SJSA1 (cell line): ENCODE data around the gene MOB3B. TPM values are rescaled to one million over a fixed set of nuclear protein-coding genes. Genes with fewer than 3 reads are reported as not detected.
"Not testable (repeated sequence)": the region's sequence is repeated elsewhere in the genome, so short reads cannot be mapped to it uniquely, and the experiment has no call there.

Experiments used
- DNase-seq, 2 experiments: peaks; one replicate each; pipeline ENCODE4 v3.0.0-alpha.2; 2015 to 2020; ENCODE audit warnings: low spot score in 2 of 2, low read depth in 1 of 2
- H3K27ac ChIP-seq: fragments of 250-450 bp; sonication (Bioruptor Pico); 2 replicates; pipeline ENCODE4 v1.5.1; 2020; ENCODE audit warnings: mild to moderate bottlenecking, moderate library complexity
- H3K27me3 ChIP-seq: fragments of 250-450 bp; sonication (Bioruptor Pico); replicated peaks from 2 replicates; pipeline ENCODE4 v1.5.1; 2020; ENCODE audit warnings: mild to moderate bottlenecking, moderate library complexity
- H3K36me3 ChIP-seq: fragments of 250-450 bp; sonication (Bioruptor Pico); 2 replicates; pipeline ENCODE4 v1.5.1; 2020; ENCODE audit warnings: mild to moderate bottlenecking
- H3K4me1 ChIP-seq: fragments of 250-450 bp; sonication (Bioruptor Pico); replicated peaks from 2 replicates; pipeline ENCODE4 v1.6.1; 2021; ENCODE audit warnings: mild to moderate bottlenecking
- H3K4me3 ChIP-seq: fragments of 250-450 bp; sonication (Bioruptor Pico); 2 replicates; pipeline ENCODE4 v1.5.1; 2020; ENCODE audit warnings: mild to moderate bottlenecking
- H3K9me3 ChIP-seq: fragments of 250-450 bp; sonication (Bioruptor Pico); replicated peaks from 2 replicates; pipeline ENCODE4 v1.5.1; 2020; ENCODE audit warnings: mild to moderate bottlenecking
- total RNA-seq: library from RNA; depleted of rRNA; stranded (reverse); fragments of >200 nt; shearing (Covaris generic); gene quantifications from 2 replicates; pipeline ENCODE4 v1.2.3, GENCODE V29; 2014

MOB3B gene
- total RNA-seq, 1 experiment from 2014 or later, result not detected

- no peak overlapping the region for H3K4me3 ChIP-seq
- no peak overlapping the region for H3K27ac ChIP-seq
- H3K36me3 ChIP-seq, result no peaks in the 10 kb centered on the region
- H3K27me3 ChIP-seq, result no peaks in the 10 kb centered on the region
- no peak for DNase-seq
- H3K9me3 ChIP-seq, result no peaks in the 10 kb centered on the region
- H3K4me1 ChIP-seq, result no peaks in the 10 kb centered on the region
These were observed 97.3 kb downstream of the MOB3B start for GRCh38 chr9:27432308-27432707.

GRCh38 chr9:27431543-27432147, 98.0 kb downstream of the MOB3B start:
- Histone ChIP-seq H3K36me3 (no peaks in the 10 kb centered on the region), H3K4me1 (no peaks in the 10 kb centered on the region), H3K27ac (no peak overlapping the region), H3K27me3 (no peaks in the 10 kb centered on the region), H3K9me3 (no peaks in the 10 kb centered on the region), H3K4me3 (no peak overlapping the region)
- no peak for DNase-seq

GRCh38 chr9:27430750-27431535, 98.7 kb downstream of the MOB3B start:
- DNase-seq, result no peak
- Histone ChIP-seq H3K4me3 (no peak overlapping the region), H3K27ac (no peak overlapping the region), H3K4me1 (no peaks in the 10 kb centered on the region), H3K27me3 (no peaks in the 10 kb centered on the region), H3K9me3 (no peaks in the 10 kb centered on the region), H3K36me3 (no peaks in the 10 kb centered on the region)

- H3K36me3 ChIP-seq, result no peaks in the 10 kb centered on the region
- H3K4me3 ChIP-seq, result no peak overlapping the region
- H3K9me3 ChIP-seq, result no peaks in the 10 kb centered on the region
- H3K27ac ChIP-seq, result no peak overlapping the region
- DNase-seq, result no peak
- no peaks in the 10 kb centered on the region for H3K27me3 ChIP-seq
- H3K4me1 ChIP-seq, result no peaks in the 10 kb centered on the region
These were observed 99.7 kb downstream of the MOB3B start for GRCh38 chr9:27429917-27430316.

GRCh38 chr9:27429436-27429835, 100.2 kb downstream of the MOB3B start:
- H3K27me3 ChIP-seq, result no peaks in the 10 kb centered on the region

DNA sequence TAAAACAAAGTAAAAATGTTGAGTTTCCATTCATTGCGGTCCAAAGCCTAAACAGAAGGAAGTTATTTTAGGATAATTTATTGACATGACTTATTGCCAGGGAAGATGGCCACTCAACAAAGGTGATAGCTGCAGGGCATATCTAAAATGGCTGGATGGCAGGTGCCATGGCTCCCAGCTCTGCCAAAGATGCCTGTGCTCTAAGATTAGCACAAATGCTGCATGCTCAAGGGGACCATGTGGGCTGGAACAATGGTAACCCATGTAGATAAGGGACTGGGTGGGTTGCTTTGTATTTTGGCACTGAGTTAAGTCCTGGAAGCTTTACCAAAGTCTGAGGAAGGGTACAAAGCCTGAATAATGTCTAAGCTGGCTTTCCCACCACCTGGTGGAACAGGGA, 101.1 kb downstream of the MOB3B start:
- H3K27ac ChIP-seq, result no peak overlapping the region
- DNase-seq, result no peak
- no peaks in the 10 kb centered on the region for H3K4me1 ChIP-seq
- H3K9me3 ChIP-seq, result no peaks in the 10 kb centered on the region
- no peak overlapping the region for H3K4me3 ChIP-seq
- H3K27me3 ChIP-seq, result no peaks in the 10 kb centered on the region
- H3K36me3 ChIP-seq, result no peaks in the 10 kb centered on the region

More at GRCh38 chr9:27429436-27429835, 100.2 kb downstream of the MOB3B start:
- Histone ChIP-seq H3K4me3 (no peak overlapping the region), H3K27ac (no peak overlapping the region), H3K36me3 (no peaks in the 10 kb centered on the region), H3K9me3 (no peaks in the 10 kb centered on the region), H3K4me1 (no peaks in the 10 kb centered on the region)
- DNase-seq, result no peak

GRCh38 chr9:27427272-27427643, 102.4 kb downstream of the MOB3B start:
- no peaks in the 10 kb centered on the region for H3K27me3 ChIP-seq
- H3K4me3 ChIP-seq, result no peak overlapping the region
- no peaks in the 10 kb centered on the region for H3K4me1 ChIP-seq
- H3K27ac ChIP-seq, result no peak overlapping the region
- H3K9me3 ChIP-seq, result no peaks in the 10 kb centered on the region
- no peaks in the 10 kb centered on the region for H3K36me3 ChIP-seq
- peak in 1 of 2 experiments; percentile 16 for DNase-seq

DNA sequence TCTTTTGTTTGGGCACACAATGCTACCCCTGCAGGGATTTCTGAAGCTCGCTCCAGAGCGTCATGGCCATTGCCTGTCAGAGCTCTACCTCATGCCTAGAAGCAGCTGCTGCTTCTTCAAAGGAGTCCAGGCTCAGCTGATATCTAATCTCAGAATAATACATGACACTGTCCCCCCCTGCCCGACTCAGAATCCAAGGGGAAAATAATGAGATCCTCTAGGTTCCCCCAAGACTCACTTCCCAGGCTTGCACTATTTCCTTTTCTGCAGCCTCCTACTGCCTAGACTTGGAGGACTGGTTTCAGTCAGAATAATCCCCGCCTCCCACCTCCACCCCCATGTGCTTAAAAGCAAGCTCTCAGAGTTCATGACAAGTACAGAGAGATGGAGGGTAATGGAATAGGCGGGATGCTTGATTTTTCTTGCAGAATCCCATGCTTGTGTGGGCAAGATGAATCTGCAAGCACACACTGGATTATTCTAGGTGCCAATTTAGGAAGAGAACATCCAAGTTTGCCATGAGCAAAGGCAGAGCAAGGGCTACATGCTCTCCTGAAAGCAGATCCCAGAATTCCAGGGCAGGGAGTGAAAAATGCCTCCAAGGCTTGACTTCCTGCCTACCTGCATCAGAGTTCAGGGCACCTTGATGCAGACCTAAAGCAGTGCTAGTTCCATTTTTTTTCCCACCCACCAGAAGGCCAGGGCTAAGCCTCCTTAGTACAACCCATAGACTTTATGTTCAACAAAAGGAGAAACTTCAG, 102.9 kb downstream of the MOB3B start:
- Histone ChIP-seq H3K4me3 (no peak overlapping the region), H3K27ac (no peak overlapping the region), H3K36me3 (no peaks in the 10 kb centered on the region), H3K27me3 (no peaks in the 10 kb centered on the region), H3K4me1 (no peaks in the 10 kb centered on the region), H3K9me3 (no peaks in the 10 kb centered on the region)
- no peak for DNase-seq

- DNase-seq, result no peak
- Histone ChIP-seq H3K4me1 (no peaks in the 10 kb centered on the region), H3K27me3 (no peaks in the 10 kb centered on the region), H3K36me3 (no peaks in the 10 kb centered on the region), H3K9me3 (no peaks in the 10 kb centered on the region), H3K4me3 (no peak overlapping the region), H3K27ac (no peak overlapping the region)
These were observed 103.6 kb downstream of the MOB3B start for GRCh38 chr9:27425827-27426510.

DNA sequence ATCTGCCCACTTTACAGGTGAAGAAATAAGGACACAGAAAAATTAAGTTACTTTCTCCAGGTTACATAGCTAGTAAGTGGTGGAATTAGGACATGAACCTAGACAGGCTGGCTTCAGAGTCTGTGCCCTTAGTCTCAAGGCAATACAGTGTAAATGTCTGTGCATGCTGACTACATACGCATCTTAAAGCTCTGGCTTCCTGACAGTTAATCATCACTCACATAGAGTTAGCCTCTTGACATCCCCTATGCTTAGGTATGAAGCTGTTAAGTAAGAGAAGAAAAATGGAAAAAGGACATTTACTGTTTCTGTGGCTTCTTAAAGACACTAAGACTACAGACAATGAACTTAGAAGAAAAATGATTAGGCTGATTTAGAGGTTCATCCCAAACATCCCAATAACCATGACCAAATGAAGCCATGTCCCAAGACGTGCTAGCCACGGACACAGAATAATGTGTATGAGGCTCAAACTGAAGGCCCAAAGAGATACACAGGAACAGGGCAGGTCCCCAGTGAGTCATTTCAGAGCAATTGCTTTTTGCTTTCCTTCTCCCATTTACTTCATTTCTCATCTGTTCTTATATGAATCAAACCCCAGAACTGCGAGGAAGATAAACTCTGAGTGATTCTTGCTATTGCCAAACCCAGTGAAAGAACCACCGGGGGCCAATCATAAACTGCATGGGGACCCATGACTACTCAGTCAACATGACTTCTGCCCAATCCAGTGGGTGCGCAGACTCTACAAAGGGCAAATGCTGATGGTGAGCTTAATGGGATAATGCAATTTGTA, 105.5 kb downstream of the MOB3B start:
- no peaks in the 10 kb centered on the region for H3K4me1 ChIP-seq
- H3K36me3 ChIP-seq, result no peaks in the 10 kb centered on the region
- H3K27ac ChIP-seq, result no peak overlapping the region
- no peaks in the 10 kb centered on the region for H3K9me3 ChIP-seq
- H3K27me3 ChIP-seq, result no peaks in the 10 kb centered on the region
- H3K4me3 ChIP-seq, result no peak overlapping the region
- DNase-seq, result no peak

DNA sequence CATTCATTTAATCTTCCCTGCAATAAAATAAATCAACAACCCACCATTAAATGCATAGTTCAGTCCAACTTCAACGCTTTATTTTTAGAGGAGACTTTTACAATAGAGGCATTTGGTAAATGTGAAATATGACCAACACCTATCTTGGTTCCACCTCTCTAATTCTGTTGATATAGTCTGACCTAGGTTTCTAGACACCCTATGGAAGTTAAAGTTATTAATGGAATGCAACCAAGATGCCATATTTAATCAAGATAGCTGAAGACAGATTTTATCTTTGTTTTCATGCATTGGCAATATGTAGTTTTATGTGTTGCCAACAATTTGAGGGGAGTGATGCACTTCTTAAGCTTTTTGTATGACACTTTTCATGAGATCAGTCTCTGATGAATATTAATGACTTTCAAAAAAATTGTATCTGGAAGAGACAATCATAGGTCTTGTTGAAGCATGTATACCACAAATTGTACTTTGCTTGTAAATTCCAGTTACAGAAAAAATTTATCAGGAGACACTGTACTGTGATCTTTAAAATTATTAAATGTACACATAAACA, 107.3 kb downstream of the MOB3B start:
- no peak for DNase-seq
- H3K4me1 ChIP-seq, result no peaks in the 10 kb centered on the region
- H3K4me3 ChIP-seq, result no peak overlapping the region
- H3K36me3 ChIP-seq, result no peaks in the 10 kb centered on the region
- H3K27ac ChIP-seq, result no peak overlapping the region
- no peaks in the 10 kb centered on the region for H3K27me3 ChIP-seq
- no peaks in the 10 kb centered on the region for H3K9me3 ChIP-seq

DNA sequence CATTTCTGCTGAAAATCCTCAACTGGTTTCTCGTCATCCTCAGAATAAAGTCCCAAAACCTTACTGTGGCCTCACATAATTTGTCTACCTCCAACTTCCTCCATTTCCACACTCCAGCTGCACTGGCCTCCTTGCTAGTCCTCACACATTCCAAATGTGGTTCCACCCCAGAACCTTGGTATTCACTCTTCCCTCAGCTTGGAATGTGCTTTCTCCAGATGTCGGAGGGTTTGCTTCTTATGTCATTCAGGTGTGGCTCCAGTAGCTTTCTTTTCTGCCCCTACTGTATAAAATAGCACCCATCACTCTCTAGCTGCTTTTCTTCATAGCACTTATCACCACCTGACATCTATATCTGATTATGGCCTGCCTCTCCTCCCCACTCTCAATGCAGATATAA, 108.0 kb downstream of the MOB3B start:
- no peaks in the 10 kb centered on the region for H3K36me3 ChIP-seq
- H3K27me3 ChIP-seq, result no peaks in the 10 kb centered on the region
- no peaks in the 10 kb centered on the region for H3K4me1 ChIP-seq
- H3K9me3 ChIP-seq, result no peaks in the 10 kb centered on the region
- no peak for DNase-seq
- no peak overlapping the region for H3K4me3 ChIP-seq
- no peak overlapping the region for H3K27ac ChIP-seq

GRCh38 chr9:27419558-27419957, 110.1 kb downstream of the MOB3B start:
- H3K27ac ChIP-seq, H3K36me3 ChIP-seq, H3K4me1 ChIP-seq: not testable (repeated sequence)

More at GRCh38 chr9:27419558-27419957, 110.1 kb downstream of the MOB3B start:
- H3K4me3 ChIP-seq, H3K9me3 ChIP-seq, H3K27me3 ChIP-seq, DNase-seq: not testable (repeated sequence)
